Stimulated activated CD4-positive, alpha-beta T cell treated with anti-CD3 and anti-CD28 coated beads, Interleukin-12 subunit alpha, Interleukin-12 subunit beta, amount 100 ng/mL, for 24 hours (primary cell): ENCODE measurements around the gene CSRNP2.
A peak's percentile ranks its signal among the peaks of the same experiment; 100 is the strongest.
"Not testable (repeated sequence)": the region's sequence is repeated elsewhere in the genome, so short reads cannot be mapped to it uniquely, and the experiment has no call there.

Experiments used
- DNase-seq, 2 experiments: peaks; one replicate each; pipeline ENCODE4 v3.0.0-alpha.2; 2020; ENCODE audit warnings: low read depth in 2 of 2

The CSRNP2 gene, protein sequence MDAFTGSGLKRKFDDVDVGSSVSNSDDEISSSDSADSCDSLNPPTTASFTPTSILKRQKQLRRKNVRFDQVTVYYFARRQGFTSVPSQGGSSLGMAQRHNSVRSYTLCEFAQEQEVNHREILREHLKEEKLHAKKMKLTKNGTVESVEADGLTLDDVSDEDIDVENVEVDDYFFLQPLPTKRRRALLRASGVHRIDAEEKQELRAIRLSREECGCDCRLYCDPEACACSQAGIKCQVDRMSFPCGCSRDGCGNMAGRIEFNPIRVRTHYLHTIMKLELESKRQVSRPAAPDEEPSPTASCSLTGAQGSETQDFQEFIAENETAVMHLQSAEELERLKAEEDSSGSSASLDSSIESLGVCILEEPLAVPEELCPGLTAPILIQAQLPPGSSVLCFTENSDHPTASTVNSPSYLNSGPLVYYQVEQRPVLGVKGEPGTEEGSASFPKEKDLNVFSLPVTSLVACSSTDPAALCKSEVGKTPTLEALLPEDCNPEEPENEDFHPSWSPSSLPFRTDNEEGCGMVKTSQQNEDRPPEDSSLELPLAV

DNA sequence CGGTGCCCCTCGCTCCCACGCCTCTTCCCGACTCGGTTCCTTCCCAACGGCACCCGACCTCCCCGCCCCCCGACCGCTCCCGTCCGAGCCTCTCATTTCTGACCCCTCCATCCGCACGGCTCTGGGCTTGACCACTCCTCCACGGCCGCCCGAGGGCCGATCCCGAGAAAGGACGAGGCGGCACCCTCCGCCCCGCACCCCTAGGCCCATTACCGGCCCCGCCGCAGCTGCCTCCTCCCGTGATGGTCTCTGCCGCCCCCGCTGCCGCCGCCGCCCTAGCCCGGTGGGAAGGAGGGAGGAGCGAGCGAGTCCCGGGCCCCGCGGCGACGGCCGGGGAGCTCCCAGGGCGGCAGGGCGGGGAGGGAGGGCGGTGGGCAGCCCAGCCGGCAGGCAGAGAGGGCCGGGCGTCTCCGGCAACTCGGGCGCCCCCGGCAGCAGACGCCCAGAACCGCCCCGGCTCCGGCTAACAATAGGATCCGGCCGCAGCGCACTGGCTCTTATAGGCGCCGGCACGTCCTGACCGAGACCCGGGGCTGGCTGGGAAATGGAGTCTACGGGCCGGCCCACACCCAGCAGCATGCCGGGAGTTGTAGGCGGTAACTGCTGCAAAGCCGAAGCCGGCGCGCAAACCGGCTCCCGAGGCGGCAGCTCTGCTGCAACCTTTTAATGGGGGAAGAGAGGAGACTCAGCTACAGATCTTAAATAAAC, at the start of gene CSRNP2:
TSS of gene CSRNP2 (minus strand) at position 471 of the 708 bp plus-strand sequence. CDS start 7,035 bp downstream, outside the sequence.
- peak; percentile 88 to 91 for DNase-seq

DNA sequence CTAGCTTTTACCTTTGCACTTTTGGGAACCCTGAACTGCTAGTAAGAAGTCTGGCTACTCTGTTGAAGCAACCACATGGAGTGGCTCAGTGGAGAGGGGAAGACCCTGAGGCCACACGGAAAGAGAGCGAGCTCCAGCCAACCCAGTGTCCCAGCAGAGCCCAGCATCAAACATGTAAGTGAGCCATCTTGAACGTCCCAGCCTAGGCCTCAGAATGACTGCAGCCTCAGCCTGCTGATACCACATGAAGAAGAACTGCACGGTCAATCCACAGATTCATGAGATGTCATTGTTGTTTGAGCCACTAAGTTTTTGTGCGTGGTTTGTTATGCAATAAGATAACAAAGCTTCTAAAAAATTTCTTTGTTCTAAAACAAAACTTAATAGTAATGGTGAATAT, 49.3 kb upstream of the CSRNP2 start:
- no peak for DNase-seq

DNA sequence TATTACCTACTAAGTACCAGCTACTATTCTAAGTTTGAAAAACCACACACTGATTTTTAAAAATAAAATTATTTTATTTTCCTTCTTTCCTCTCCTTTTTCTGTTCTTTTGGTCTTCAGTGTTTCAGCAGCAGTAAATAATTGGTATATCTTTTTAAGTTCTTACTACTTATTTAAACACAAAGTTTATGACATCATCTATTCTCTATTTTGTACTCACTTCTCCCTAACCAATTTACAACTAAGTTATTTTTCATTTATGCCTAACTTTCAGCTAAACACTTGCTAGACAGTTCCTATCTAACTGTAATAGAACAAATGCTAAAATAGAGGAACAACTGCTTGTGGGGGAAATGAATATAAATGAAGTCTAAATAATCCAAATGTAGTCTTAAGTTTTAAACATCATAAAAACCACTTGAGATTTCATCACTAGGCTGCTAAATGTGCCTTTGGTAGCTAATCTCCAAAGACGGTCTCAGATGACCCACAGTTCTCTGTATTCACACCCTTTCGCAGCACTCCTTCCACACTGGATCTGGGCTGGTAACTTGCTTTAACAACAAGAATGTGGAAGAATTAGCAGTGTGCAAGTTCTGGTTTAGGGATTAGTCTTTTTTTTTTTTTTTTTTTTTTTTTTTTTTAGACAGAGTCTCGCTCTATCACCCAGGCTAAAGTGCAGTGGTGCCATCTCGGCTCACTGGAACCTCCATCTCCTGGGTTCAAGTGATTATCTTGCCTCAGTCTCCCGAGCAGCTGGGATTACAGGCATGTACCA, 48.5 kb upstream of the CSRNP2 start:
- DNase-seq, result no peak

DNA sequence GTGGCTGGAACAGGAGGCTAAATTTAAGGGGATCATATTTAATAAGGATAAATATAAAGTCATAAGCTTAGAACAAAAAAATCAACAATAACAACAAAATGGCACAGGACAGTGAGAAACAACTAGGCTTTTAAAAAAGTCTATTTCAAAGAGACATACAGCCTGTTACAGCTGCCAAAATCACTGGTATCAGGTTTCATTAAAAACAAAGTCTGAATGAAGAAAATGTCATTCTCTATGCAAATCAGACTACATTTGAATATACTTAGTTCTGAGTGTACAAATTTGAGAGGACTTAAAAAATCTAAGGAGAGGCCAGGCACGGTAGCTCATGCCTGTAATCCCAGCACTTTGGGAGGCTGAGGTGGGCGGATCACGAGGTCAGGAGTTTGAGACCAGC, 45.5 kb upstream of the CSRNP2 start:
- DNase-seq, result no peak

DNA sequence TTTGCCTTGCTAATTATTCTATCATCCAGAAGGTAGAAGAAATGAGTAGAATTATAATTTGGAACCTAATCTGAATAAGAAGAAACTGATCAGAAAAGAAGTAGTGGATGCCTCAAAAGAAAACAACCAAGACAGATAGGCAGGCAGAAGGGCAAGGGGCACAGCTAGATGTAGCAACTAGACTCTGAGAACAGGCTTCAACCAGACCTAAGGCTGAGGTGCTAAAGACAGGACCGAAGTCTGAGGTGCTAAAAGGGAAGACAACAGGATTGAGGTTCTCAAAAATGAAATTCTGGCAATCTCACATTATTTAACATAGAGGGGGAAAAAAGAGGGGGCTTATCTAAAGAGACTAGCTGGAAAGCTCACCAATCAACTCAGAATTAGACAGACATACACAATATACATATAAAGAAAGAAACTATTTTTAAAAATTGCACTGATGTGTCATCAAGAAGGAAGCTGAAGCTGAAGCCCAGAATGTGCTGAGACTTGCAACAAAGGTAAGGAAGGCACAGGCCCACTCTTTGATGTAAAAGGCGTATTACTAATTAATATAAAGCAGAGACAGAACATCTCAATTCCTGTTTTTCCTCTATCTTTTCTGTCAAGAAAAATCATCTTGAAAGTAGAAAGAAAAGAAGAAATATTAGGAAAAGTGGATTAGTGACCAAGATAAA, 43.8 kb upstream of the CSRNP2 start:
- no peak for DNase-seq

DNA sequence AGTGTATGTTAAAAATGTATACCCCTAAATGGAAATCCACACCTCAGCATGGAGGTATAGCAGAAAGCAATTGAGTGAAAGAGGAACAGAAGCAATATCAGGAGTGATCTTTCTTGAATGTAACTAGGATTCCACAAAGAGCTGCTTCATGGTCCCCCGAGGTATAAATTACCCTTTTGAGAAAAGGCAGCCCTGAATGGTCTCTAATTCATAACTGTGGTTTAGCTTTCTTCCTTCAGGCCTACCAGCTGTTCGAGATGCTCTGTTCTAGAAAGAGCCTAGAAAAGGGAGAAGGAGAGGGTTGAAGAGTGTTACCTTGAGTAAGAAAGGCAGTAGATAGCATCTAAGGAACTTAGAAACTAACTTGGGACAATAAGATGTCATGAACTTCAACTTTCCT, 42.9 kb upstream of the CSRNP2 start:
- DNase-seq, result no peak

DNA sequence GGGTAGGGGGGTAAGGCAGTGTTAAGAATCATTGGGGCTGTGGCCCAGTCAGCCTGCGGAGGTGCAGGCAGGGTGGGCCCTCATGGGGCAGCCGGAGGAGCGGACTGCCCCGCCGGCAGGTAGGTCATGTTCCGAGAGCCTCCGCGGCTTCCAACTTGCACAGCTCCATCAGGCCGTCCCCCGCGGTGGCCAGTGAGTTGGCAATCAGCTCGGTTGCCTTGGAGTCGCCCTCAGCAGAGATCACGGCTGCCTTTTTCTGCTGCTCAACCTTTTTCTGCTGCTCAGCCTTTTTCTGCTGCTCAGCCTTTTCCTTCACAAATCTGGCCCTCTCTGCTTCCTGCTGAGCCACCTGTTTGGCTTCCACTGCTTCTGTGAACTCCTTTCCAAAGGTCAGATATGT, 41.1 kb upstream of the CSRNP2 start:
- no peak for DNase-seq

DNA sequence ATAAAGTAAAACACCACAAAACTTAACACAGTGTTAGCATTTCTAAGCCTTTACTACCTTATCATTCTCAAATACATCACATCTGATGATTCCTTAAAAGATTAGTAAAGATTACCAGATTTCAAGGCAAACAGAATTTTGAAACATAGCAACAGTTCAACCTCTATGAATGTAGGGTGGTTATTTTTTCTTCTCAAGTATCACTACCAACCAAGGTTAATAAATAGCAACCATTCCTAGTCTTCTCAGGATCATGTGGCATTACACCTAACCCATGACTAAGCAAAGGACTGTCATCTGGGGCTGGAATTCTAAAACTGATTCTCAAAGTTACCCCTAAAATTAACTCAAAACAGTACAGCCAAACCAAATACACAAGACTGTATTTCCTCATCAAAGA, 39.4 kb upstream of the CSRNP2 start:
- DNase-seq, result no peak

DNA sequence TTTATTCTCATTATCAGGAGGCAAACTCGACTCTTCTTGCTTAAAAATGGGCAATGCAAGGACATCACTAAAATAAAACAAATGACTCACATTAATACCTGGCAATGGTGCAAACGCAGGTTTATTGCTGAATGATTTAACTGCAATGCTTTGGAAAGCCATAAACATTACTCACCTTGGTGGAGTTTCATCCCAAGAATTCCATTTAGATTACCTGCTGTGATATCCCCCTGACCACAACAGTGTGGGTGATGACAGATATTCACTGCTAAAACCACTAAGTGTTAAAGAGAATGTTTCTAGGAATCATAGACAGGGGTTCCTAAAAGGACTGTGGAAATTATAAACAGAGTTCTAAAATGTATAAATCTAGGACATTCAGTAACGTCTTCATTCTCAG, 35.3 kb upstream of the CSRNP2 start:
- DNase-seq, result no peak

DNA sequence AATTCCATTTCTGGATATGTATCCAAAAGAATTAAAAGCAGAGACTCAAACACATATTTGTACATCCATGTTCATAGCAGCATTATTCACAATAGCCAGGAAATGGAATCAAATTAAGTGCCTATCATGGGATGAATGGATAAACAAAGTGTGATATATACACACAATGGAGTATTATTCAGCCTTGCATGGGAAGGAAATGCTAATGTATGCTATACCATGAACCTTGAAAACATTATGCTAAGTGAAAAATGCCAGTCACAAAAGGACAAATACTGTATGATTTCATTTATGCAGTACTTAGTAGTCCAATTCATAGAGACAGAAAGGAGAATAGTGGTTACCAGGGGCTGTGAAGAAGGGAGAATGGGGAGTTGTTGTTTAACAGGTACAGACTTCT, 32.1 kb upstream of the CSRNP2 start:
- DNase-seq, result no peak

DNA sequence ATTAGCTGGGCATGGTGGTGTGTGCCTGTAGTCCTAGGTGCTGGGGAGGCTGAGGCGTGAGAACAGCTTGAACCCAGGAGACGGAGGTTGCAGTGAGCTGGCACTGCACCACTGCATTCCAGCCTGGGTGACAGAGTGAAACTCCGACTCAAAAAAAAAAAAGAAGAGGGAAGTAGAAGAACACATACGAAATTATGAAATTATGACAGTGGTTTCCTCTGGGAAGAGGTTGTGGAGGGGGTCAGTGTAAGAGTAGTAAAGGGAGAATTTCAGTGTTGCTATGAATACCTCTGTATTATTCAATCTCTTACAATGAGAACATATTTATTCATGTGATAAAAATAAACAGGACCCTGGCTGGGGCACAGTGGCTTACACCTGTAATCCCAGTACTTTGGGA, 24.7 kb upstream of the CSRNP2 start:
- no peak for DNase-seq

DNA sequence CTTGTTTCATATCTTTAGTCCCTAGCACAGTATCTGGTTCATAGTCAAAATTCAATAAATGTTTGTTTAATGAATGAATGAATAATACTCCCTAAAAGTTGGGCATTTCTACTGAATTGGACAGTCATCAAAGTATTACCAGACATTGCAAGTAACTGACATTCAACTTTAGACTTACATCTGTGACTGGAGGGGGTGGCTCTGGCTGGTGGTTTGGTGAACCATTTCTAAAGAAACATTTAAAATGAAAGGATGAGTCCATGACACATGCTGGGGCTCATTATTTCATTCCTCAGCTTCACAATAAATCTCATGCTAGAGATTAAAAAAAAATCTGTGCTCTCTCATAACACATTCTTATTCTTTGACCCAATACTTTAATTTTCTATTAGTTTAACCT, 20.6 kb upstream of the CSRNP2 start:
- no peak for DNase-seq

DNA sequence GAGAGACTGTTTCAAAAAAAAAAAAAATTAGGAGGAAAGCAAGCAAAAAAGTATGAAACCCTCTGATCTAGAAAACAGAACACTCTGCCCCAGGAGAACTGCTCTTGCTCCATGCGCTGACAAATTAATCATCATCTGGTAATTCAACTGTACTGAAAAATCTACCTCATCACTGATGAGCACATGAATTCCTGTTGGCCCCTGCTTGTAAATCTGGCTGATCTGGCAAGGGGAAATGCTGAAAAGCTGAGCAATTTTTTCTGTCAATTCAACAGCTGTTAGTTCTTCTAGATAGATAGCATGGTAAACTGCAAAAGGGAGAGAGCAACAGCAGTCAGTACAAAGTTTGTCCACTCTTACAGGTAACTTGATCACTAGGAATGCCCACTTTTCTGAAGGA, 15.2 kb upstream of the CSRNP2 start:
- DNase-seq, result no peak

DNA sequence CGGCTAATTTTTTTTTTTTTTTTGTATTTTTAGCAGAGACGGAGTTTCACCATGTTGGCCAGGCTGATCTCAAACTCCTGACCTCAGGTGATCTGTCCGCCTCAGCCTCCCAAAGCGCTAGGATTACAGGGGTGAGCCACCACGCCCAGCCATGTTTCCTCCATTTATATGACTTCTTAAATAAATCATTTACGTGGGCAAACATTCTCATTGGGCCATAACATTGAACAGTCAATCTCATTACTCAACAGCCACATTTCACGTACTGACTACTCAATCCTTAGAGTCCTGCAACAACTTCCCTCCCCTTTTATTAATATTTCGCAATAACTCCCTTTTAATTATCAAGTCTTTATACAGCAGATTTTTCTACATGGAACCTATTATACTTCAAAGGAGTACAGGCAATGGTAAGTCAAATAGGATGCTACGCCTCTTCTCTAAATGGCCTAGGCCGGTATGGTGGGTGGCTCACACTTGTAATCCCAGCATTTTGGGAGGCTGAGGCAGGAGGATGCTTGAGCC, 7.4 kb upstream of the CSRNP2 start:
- DNase-seq, result no peak

DNA sequence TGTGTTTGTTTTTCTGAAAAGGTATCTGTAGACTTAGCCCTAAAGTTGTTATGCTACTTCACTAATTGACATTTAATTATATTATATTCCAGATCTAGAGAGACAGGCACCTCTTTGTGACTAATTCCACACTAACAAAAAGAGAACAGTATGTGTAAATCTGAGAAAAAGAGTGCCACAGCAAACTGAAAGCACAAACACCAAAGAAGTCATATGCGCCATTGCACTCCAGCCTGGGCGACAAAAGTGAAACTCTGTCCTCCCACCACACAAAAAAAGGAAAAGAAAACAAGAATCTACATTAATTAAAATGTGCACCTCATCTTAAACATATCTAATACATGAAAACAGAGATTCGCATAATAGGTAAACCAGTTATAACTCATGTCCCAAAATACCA, 4.4 kb upstream of the CSRNP2 start:
- peak in 1 of 2 experiments; percentile 18 for DNase-seq

DNA sequence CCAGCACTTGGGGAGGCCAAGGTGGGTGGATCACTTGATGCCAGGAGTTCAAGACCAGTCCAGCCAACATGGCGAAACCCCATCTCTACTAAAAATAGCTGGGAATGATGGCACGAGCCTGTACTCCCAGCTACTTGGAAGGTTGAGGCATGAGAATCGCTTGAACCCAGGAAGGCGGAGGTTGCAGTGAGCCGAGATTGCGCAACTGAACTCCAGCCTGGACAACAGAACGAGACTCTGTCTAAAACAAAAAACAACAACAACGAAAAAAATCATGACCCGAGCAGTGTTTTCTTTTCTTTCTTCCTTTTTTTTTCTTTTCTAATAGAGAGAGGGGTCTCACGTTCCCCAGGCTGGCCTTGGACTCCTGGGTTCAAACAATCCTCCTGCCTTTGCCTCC, 3.5 kb upstream of the CSRNP2 start:
- no peak for DNase-seq

DNA sequence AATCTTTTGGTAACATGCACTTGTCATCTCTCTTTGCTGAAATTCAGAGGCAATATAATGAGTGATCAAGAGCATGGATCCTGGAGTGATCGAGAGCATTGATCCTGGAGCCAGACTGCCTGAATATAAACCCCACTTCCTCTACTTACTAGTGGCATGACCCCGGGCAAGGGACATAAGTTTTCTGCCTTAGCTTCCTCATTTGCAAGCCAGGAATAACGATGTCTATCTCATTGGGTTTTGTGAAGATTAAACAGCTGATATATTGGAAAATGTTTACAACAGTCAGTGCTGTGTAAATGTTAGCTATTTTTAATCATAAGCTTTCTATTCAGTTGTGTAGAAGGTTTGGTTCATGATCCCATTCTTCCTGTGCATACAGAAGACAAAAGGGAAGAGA, 2.4 kb upstream of the CSRNP2 start:
- no peak for DNase-seq

DNA sequence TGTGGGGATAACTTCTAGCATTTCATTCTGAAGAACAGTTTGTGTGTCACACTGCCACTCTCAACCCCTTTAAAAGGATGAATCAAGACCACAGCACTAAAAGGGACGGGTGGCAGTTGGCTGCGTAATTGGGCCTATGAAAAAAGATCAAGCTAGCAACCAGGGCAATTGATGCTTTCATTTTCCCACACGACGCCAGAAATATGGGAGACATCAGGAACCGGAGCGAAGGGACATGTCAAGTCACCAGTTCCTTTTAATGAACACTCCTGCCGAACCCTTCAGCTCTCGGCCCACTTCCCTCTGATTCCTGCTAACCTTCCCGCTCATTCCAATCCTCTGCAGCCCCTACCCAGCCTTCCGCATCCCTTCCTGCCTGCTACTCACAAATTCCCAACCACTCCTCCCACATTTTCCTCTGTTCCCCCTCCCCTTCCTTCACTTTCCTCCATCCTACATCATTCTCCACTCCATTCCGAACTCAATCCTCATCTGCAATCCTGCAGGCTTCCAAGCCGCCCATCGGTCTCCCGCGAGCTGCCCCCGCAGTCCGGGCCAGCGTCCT, 753 bp downstream of the CSRNP2 start:
- no peak for DNase-seq

DNA sequence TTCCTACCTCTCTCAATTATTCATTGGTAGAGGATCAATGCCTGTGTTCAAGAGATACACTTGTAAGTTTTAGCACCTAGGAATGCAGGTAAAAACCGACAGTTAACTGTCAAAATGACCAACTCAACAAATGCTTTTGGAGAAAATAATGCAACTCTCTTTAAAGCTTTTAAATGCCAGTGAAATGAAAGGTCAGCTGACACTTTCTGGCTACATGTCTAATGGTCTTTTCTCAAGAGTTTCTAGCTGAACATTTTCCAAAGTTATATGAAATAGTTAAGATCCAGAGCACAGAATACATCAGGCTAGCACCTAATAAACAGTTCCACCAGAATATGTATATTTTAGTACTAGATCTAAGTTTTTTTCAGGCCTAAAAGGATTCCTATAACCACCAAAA, 2.0 kb downstream of the CSRNP2 start:
- no peak for DNase-seq

DNA sequence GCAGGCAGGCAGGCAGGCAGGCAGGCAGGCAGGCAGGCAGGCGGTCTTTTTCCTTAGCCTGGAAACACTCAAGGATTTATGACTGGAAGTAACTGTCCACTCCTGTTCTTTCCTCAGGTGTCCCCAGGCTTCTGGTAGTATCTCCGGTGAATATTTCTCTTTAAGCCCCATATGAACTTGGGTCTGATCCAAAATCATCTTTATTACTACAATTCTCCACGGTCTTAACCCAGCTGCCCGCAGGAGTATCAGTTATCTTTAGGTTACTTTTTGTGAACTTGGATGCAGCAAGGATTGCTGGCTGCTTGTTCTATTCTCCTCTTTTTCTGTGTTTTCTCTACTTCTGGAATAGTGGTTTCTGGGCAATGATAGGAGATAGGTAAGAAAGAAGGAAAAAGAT, 3.3 kb downstream of the CSRNP2 start:
- no peak for DNase-seq

DNA sequence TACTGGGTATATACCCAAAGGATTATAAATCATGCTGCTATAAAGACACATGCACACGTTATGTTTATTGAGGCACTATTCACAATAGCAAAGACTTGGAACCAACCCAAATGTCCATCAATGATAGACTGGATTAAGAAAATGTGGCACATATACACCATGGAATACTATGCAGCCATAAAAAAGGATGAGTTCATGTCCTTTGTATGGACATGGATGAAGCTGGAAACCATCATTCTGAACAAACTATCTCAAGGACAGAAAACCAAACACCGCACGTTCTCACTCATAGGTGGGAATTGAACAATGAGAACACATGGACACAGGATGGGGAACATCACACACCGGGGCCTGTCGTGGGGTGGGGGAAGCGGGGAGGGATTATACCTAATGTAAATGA, 4.5 kb downstream of the CSRNP2 start:
- not testable (repeated sequence) for DNase-seq
